ENCODE data around the gene FOCAD. TPM values are rescaled to one million over a fixed set of nuclear protein-coding genes. Genes with fewer than 3 reads are reported as not detected.

FOCAD gene
- 66.4 and 93.9 TPM in 2 replicates for total RNA-seq

GRCh38 chr9:20684035-20684874 lies at the start of gene FOCAD:
Gene FOCAD (plus strand): TSS chr9:20684259. CDS start chr9:20715354, 31,095 bp downstream.

GRCh38 chr9:21031091-21031807 lies 347.2 kb downstream of the FOCAD start, which contains the start of gene HACD4:
Gene HACD4 (minus strand): TSS chr9:21031640. CDS start chr9:21031590, 50 bp downstream.

Other genes with a start within 250 kb of the FOCAD start
- 14.9 and 17.8 TPM in 2 replicates for gene MLLT3, start 61.8 kb upstream of the FOCAD start, total RNA-seq